Endothelial cell of umbilical vein (primary cell): ENCODE measurements around the gene PIGT. TPM values are rescaled to one million over a fixed set of nuclear protein-coding genes. Genes with fewer than 3 reads are reported as not detected.

ENCODE experiments used
- BruUV-seq: library from RNA; stranded (reverse); fragments of 400-500 nt; replicated peaks from 2 replicates; lab custom pipeline; 2021; lab: Mats Ljungman, UMichigan
- CTCF ChIA-PET: fragments of 300-600, 350-600 bp; sonication (Branson Sonifier 250); formaldehyde crosslinking; loops from one replicate; lab custom pipeline; 2021; ENCODE audit warnings: antibody characterized with exemption, inconsistent platforms; lab: Charles Lee
- POLR2A ChIA-PET: fragments of 300-600, 350-600 bp; sonication (Branson Sonifier 250); formaldehyde crosslinking; loops from one replicate; lab custom pipeline; 2021; ENCODE audit warnings: antibody characterized with exemption, inconsistent platforms; lab: Charles Lee
- DNase-seq: peaks from one replicate; pipeline ENCODE4 v3.0.0-alpha.2; 2011; ENCODE audit warnings: low read depth, low spot score
- FAIRE-seq: peaks from 2 replicates; lab custom pipeline; 2011; peaks lifted over from hg19 to GRCh38; lab: Jason Lieb, UNC
- H2AFZ ChIP-seq: 2 replicates; pipeline ENCODE4 v1.6.0; 2012; ENCODE audit warnings: low read depth, low read length, control low read depth, inconsistent platforms
- H3K27ac ChIP-seq: 2 replicates; pipeline ENCODE4 v1.5.1; 2011; ENCODE audit warnings: low read depth, mild to moderate bottlenecking, control low read depth, low read length, moderate library complexity; ENCODE audit not compliant: insufficient read depth
- H3K27me3 ChIP-seq, 2 experiments: 2 replicates each; pipeline versions ENCODE4 v1.6.0 to v1.6.1; 2011; ENCODE audit warnings: low read length in 2 of 2, mixed read lengths in 1 of 2; ENCODE audit not compliant: control insufficient read depth in 2 of 2, insufficient read depth in 2 of 2
- H3K36me3 ChIP-seq, 2 experiments: 2 replicates in 1 of 2; 3 replicates in 1 of 2; pipeline ENCODE4 v1.5.1; 2011; ENCODE audit warnings: low read length in 2 of 2, mild to moderate bottlenecking in 1 of 2, moderate library complexity in 1 of 2; ENCODE audit not compliant: control insufficient read depth in 2 of 2, insufficient read depth in 2 of 2; ENCODE audit errors: extremely low read depth in 1 of 2
- H3K4me1 ChIP-seq: 3 replicates; pipeline ENCODE4 v1.5.1; 2011; ENCODE audit warnings: mild to moderate bottlenecking, low read length; ENCODE audit not compliant: control insufficient read depth, insufficient read depth; ENCODE audit errors: extremely low read depth
- H3K4me2 ChIP-seq: 2 replicates; pipeline ENCODE4 v1.6.1; 2011; ENCODE audit warnings: low read length, control low read depth, mixed read lengths; ENCODE audit not compliant: insufficient read depth
- H3K4me3 ChIP-seq, 3 experiments: fragments of 200-600 bp in 1 of 3; sonication (generic), shearing (Covaris generic) in 1 of 3; replicated peaks in 1 of 3; 2 replicates each; pipeline ENCODE4 v1.5.1; 2011 to 2016; ENCODE audit warnings: control low read depth in 3 of 3, low read length in 3 of 3, mild to moderate bottlenecking in 2 of 3, inconsistent platforms in 1 of 3, low read depth in 1 of 3, moderate library complexity in 1 of 3; ENCODE audit not compliant: insufficient read depth in 1 of 3
- H3K79me2 ChIP-seq: 2 replicates; pipeline ENCODE4 v1.6.0; 2012; ENCODE audit warnings: low read length, inconsistent platforms; ENCODE audit not compliant: control insufficient read depth, insufficient read depth
- H3K9ac ChIP-seq: replicated peaks from 2 replicates; pipeline ENCODE3; 2011; ENCODE audit warnings: low read length, control low read depth; ENCODE audit not compliant: insufficient read depth; ENCODE audit errors: extremely low read depth
- H3K9me1 ChIP-seq: replicated peaks from 3 replicates; pipeline ENCODE4 v1.6.0; 2011; ENCODE audit warnings: mild to moderate bottlenecking, low read length; ENCODE audit not compliant: control insufficient read depth, insufficient read depth; ENCODE audit errors: extremely low read depth
- H3K9me3 ChIP-seq: replicated peaks from 2 replicates; pipeline ENCODE4 v1.5.1; 2012; ENCODE audit warnings: low read length, inconsistent platforms; ENCODE audit not compliant: control insufficient read depth, insufficient read depth
- H4K20me1 ChIP-seq: replicated peaks from 2 replicates; pipeline ENCODE3; 2011; ENCODE audit warnings: mild to moderate bottlenecking, low read length; ENCODE audit not compliant: control insufficient read depth, insufficient read depth; ENCODE audit errors: extremely low read depth
- CTCF ChIP-seq, 2 donors: IDR thresholded peaks; 1 replicate in 1 of 2; 2 replicates in 1 of 2; pipeline ENCODE4 v1.5.1; 2011; ENCODE audit warnings: low read length in 2 of 2, mild to moderate bottlenecking in 2 of 2, moderate library complexity in 2 of 2, control low read depth in 1 of 2, inconsistent platforms in 1 of 2, low read depth in 1 of 2; ENCODE audit not compliant: insufficient read depth in 1 of 2; ENCODE audit errors: extremely low read depth in 1 of 2
- EZH2 ChIP-seq: IDR thresholded peaks from 2 replicates; pipeline ENCODE4 v1.6.1; 2012; ENCODE audit warnings: borderline replicate concordance, low read depth, mild to moderate bottlenecking, moderate library complexity, low read length, inconsistent platforms; ENCODE audit not compliant: severe bottlenecking
- FOS ChIP-seq: IDR thresholded peaks from 2 replicates; pipeline ENCODE4 v1.6.1; 2011; ENCODE audit warnings: mild to moderate bottlenecking, low read length, moderate library complexity, borderline replicate concordance; ENCODE audit not compliant: insufficient read depth
- GATA2 ChIP-seq: IDR thresholded peaks from 2 replicates; pipeline ENCODE4 v1.7.0; 2011; ENCODE audit warnings: low read depth, mild to moderate bottlenecking, moderate library complexity, mixed read lengths, low read length; ENCODE audit not compliant: insufficient read length, insufficient read depth
- JUN ChIP-seq: IDR thresholded peaks from 2 replicates; pipeline ENCODE4 v1.6.1; 2011; ENCODE audit warnings: borderline replicate concordance, low read depth; ENCODE audit not compliant: insufficient read length, insufficient read depth
- MAX ChIP-seq: IDR thresholded peaks from 2 replicates; pipeline ENCODE4 v1.6.1; 2011; ENCODE audit not compliant: insufficient read depth, insufficient read length
- MYC ChIP-seq: IDR thresholded peaks from one replicate; pipeline ENCODE4 v1.6.1; 2011; ENCODE audit warnings: mild to moderate bottlenecking, low read depth, low read length
- POLR2A ChIP-seq: IDR thresholded peaks from 2 replicates; pipeline ENCODE4 v1.6.1; 2012; ENCODE audit warnings: low read depth, mild to moderate bottlenecking, control low read depth, low read length
- POLR2AphosphoS5 ChIP-seq: IDR thresholded peaks from 2 replicates; pipeline ENCODE4 v1.6.1; 2012; ENCODE audit warnings: low read depth, mild to moderate bottlenecking, control low read depth, low read length, moderate library complexity; ENCODE audit not compliant: insufficient read depth
- dilution Hi-C: fragments of 300-500 bp; cut with MboI; formaldehyde crosslinking; loops from one replicate; pipeline ENCODE4 v1.15.0; 2019; ENCODE audit warnings: low sequenced_read_pairs; ENCODE audit not compliant: extremely low pct_ligation_motif_present
- intact Hi-C: fragments of 100-400 bp; cut with micrococcal nuclease; formaldehyde crosslinking; loops from one replicate; pipeline ENCODE4 v1.10.0; 2022
- polyA plus RNA-seq, 4 experiments: library from polyadenylated mRNA; depleted of rRNA in 3 of 4; stranded (reverse) in 3 of 4; unstranded in 1 of 4; fragments of >200 nt; gene quantifications; 2 replicates each; pipeline versions ENCODE4 v1.2.1 to v1.2.3, GENCODE V29; 2011 to 2012; ENCODE audit warnings: missing spikeins in 1 of 4
- total RNA-seq: library from RNA; stranded (reverse); gene quantifications from 2 replicates; pipeline ENCODE4 v1.2.3, GENCODE V29; 2021

PIGT gene
- total and polyA plus RNA-seq, 2 donors (not counting 3 experiments of a cell fraction or from before 2014, with no cell fraction given): 96.8 to 143 TPM

GRCh38 chr20:45387274-45387673 lies 28.7 kb upstream of the PIGT start:
- ChIA-PET CTCF (interaction anchor here (0.9 to 2.9 kb wide), 3 partner anchors 14 to 384 kb away, joined by 3 to 10 read pairs (median 4); no protein-coding TSS in a partner anchor), POLR2A (no interaction called here)
- Histone ChIP-seq H3K27ac (no peak overlapping the region), H3K79me2 (no peaks in the 10 kb centered on the region), H3K4me2 (no peak overlapping the region), H3K4me3 (no peak overlapping the region), H3K9ac (no peak overlapping the region), H3K36me3 (no peaks in the 10 kb centered on the region), H3K4me1 (peaks cover 3% of the 10 kb centered on the region), H2AFZ (no peak overlapping the region), H3K9me3 (no peaks in the 10 kb centered on the region), H4K20me1 (no peaks in the 10 kb centered on the region), H3K27me3 (no peaks in the 10 kb centered on the region), H3K9me1 (no peaks in the 10 kb centered on the region)
- FAIRE-seq: no peak
- TF ChIP-seq FOS (no peak), JUN (no peak), MYC (no peak), GATA2 (no peak), POLR2AphosphoS5 (no peak), MAX (no peak), POLR2A (no peak), CTCF (IDR thresholded peaks at IDR 0.05; ENCODE audit: extremely low read depth in 1 of 2, insufficient read depth in 1 of 2, low read depth in 1 of 2, low read length in 2 of 2) (no peak), EZH2 (no peak)
- dilution Hi-C loops: no loop called here
- intact Hi-C loops: no loop called here
- BruUV-seq: no TSS peak
- DNase-seq: no peak
